ENCODE data around the gene ITGA1. TPM values are rescaled to one million over a fixed set of nuclear protein-coding genes. Genes with fewer than 3 reads are reported as not detected.

The ITGA1 gene
- polyA plus RNA-seq, 1 donor (not counting 4 experiments of a cell fraction or from before 2014, with no cell fraction given), result 1.4 TPM

GRCh38 chr5:52981507-52981906, 193.8 kb downstream of the ITGA1 start:
- FAIRE-seq (no peak), DNase-seq (ENCODE audit: low read depth, low spot score) (no peak)
- H3K36me3 ChIP-seq (ENCODE audit: control insufficient read depth in 2 of 2, extremely low read depth in 1 of 2, insufficient read depth in 2 of 2, low read length in 2 of 2), result no peaks in the 10 kb centered on the region
- H3K9ac ChIP-seq (ENCODE audit: control insufficient read depth, extremely low read depth, insufficient read depth, low read length), result no peak overlapping the region
- peaks cover 32% of the 10 kb centered on the region for H3K4me1 ChIP-seq (ENCODE audit: control insufficient read depth, extremely low read depth, insufficient read depth, low read length)
- H2AFZ ChIP-seq (ENCODE audit: control insufficient read depth, low read length), result no peak overlapping the region
- H3K27ac ChIP-seq (ENCODE audit: control insufficient read depth, insufficient read depth, low read length), result no peak overlapping the region
- no peaks in the 10 kb centered on the region for H3K9me3 ChIP-seq (ENCODE audit: control insufficient read depth, low read depth, low read length)
- dilution Hi-C loops (cut with MboI; ENCODE audit: extremely low pct_ligation_motif_present, low sequenced_read_pairs), result no loop called here
- TF ChIP-seq EZH2 (IDR thresholded peaks at IDR 0.05; ENCODE audit: low read length), result no peak
- no peak for TF ChIP-seq CTCF (optimal IDR thresholded peaks at IDR 0.05 in 1 of 3, IDR thresholded peaks at IDR 0.05 in 1 of 3, conservative IDR thresholded peaks at IDR 0.05 in 1 of 3; ENCODE audit: extremely low read depth in 1 of 3, insufficient read depth in 2 of 3, low read length in 3 of 3)
- H4K20me1 ChIP-seq (ENCODE audit: control insufficient read depth, extremely low read depth, insufficient read depth, low read length), result no peaks in the 10 kb centered on the region
- no peaks in the 10 kb centered on the region for H3K27me3 ChIP-seq (ENCODE audit: control insufficient read depth, extremely low read depth, insufficient read depth, low read length)
- H3K9me1 ChIP-seq (ENCODE audit: control insufficient read depth, extremely low read depth, insufficient read depth, low read length), result no peaks in the 10 kb centered on the region
- H3K4me3 ChIP-seq (ENCODE audit: control insufficient read depth in 2 of 3, extremely low read depth in 1 of 3, insufficient read depth in 2 of 3, low read depth in 1 of 3, low read length in 3 of 3), result no peak overlapping the region
- H3K4me2 ChIP-seq (ENCODE audit: control insufficient read depth, extremely low read depth, insufficient read depth, low read depth, low read length), result no peak overlapping the region
- no peaks in the 10 kb centered on the region for H3K79me2 ChIP-seq (ENCODE audit: control insufficient read depth, insufficient read depth, low read length)

- H3K79me2 ChIP-seq (ENCODE audit: control insufficient read depth, insufficient read depth, low read length), result no peaks in the 10 kb centered on the region
- H3K4me1 ChIP-seq (ENCODE audit: control insufficient read depth, extremely low read depth, insufficient read depth, low read length), result peaks cover 53% of the 10 kb centered on the region
- dilution Hi-C loops (cut with MboI; ENCODE audit: extremely low pct_ligation_motif_present, low sequenced_read_pairs), result no loop called here
- FAIRE-seq (peak; percentile 94), DNase-seq (ENCODE audit: low read depth, low spot score) (no peak)
- H3K9me3 ChIP-seq (ENCODE audit: control insufficient read depth, low read depth, low read length), result no peaks in the 10 kb centered on the region
- no peaks in the 10 kb centered on the region for H3K27me3 ChIP-seq (ENCODE audit: control insufficient read depth, extremely low read depth, insufficient read depth, low read length)
- no peak overlapping the region for H2AFZ ChIP-seq (ENCODE audit: control insufficient read depth, low read length)
- H3K9ac ChIP-seq (ENCODE audit: control insufficient read depth, extremely low read depth, insufficient read depth, low read length), result no peak overlapping the region
- TF ChIP-seq EZH2 (IDR thresholded peaks at IDR 0.05; ENCODE audit: low read length) (no peak), CTCF (optimal IDR thresholded peaks at IDR 0.05 in 1 of 3, IDR thresholded peaks at IDR 0.05 in 1 of 3, conservative IDR thresholded peaks at IDR 0.05 in 1 of 3; ENCODE audit: extremely low read depth in 1 of 3, insufficient read depth in 2 of 3, low read length in 3 of 3) (no peak)
- H3K4me3 ChIP-seq (ENCODE audit: control insufficient read depth in 2 of 3, extremely low read depth in 1 of 3, insufficient read depth in 2 of 3, low read depth in 1 of 3, low read length in 3 of 3), result no peak overlapping the region
- no peaks in the 10 kb centered on the region for H3K36me3 ChIP-seq (ENCODE audit: control insufficient read depth in 2 of 2, extremely low read depth in 1 of 2, insufficient read depth in 2 of 2, low read length in 2 of 2)
- H3K4me2 ChIP-seq (ENCODE audit: control insufficient read depth, extremely low read depth, insufficient read depth, low read depth, low read length), result peak overlapping the region; percentile 3
- H3K27ac ChIP-seq (ENCODE audit: control insufficient read depth, insufficient read depth, low read length), result peak overlapping the region; percentile 41
- H4K20me1 ChIP-seq (ENCODE audit: control insufficient read depth, extremely low read depth, insufficient read depth, low read length), result no peaks in the 10 kb centered on the region
- H3K9me1 ChIP-seq (ENCODE audit: control insufficient read depth, extremely low read depth, insufficient read depth, low read length), result no peaks in the 10 kb centered on the region
These were observed 196.3 kb downstream of the ITGA1 start for GRCh38 chr5:52983731-52984636.
